Brain microvascular endothelial cell (primary cell): ENCODE data around the gene LRRC45.
"Not testable (repeated sequence)": the region's sequence is repeated elsewhere in the genome, so short reads cannot be mapped to it uniquely, and the experiment has no call there.

Experiments
- DNase-seq: peaks from one replicate; pipeline ENCODE4 v3.0.0-alpha.2; 2020
- H3K27ac ChIP-seq: fragments of 250-450 bp; sonication (Bioruptor Pico); 2 replicates; pipeline ENCODE4 v1.5.1; 2020; ENCODE audit warnings: mild to moderate bottlenecking, moderate library complexity
- H3K27me3 ChIP-seq: fragments of 250-450 bp; sonication (Bioruptor Pico); replicated peaks from 2 replicates; pipeline ENCODE4 v1.5.1; 2020; ENCODE audit warnings: mild to moderate bottlenecking
- H3K36me3 ChIP-seq: fragments of 250-450 bp; sonication (Bioruptor Pico); replicated peaks from 2 replicates; pipeline ENCODE4 v1.5.1; 2020; ENCODE audit warnings: mild to moderate bottlenecking
- H3K4me3 ChIP-seq: 2 replicates; pipeline ENCODE4 v1.5.1; 2011; ENCODE audit warnings: low read depth, mild to moderate bottlenecking, control low read depth, low read length, moderate library complexity
- CTCF ChIP-seq: IDR thresholded peaks from 2 replicates; pipeline ENCODE4 v1.5.1; 2011; ENCODE audit warnings: low read depth, mild to moderate bottlenecking, moderate library complexity, low read length, control low read depth, inconsistent platforms; ENCODE audit errors: missing control alignments
- in situ Hi-C: cut with HindIII; loops from 2 replicates; pipeline ENCODE4 v1.10.0; 2017; ENCODE audit warnings: low sequenced_read_pairs, low pct_ligation_motif_present

Gene LRRC45

GRCh38 chr17:82035488-82035887 lies 12.4 kb downstream of the LRRC45 start:
- H3K27ac ChIP-seq = no peak overlapping the region
- DNase-seq = no peak

GRCh38 chr17:82035956-82036633 lies 13.0 kb downstream of the LRRC45 start:
- in situ Hi-C loops = loop anchor here (10.0 kb wide), 1 partner anchor 61 kb away; the partner anchor contains the start of gene ASPSCR1
- H3K4me3 ChIP-seq = peak overlapping the region; percentile 67
- H3K36me3 ChIP-seq = no peaks in the 10 kb centered on the region
- no peak for DNase-seq
- no peak for TF ChIP-seq CTCF
- no peaks in the 10 kb centered on the region for H3K27me3 ChIP-seq
- H3K27ac ChIP-seq = no peak overlapping the region

More at GRCh38 chr17:82035488-82035887, 12.4 kb downstream of the LRRC45 start:
- TF ChIP-seq CTCF = no peak
- no peak overlapping the region for H3K4me3 ChIP-seq
- no peaks in the 10 kb centered on the region for H3K27me3 ChIP-seq
- in situ Hi-C loops = loop anchor here (10.0 kb wide), 1 partner anchor 61 kb away; the partner anchor contains the start of gene ASPSCR1
- no peaks in the 10 kb centered on the region for H3K36me3 ChIP-seq

- in situ Hi-C loops = loop anchor here (10.0 kb wide), 1 partner anchor 62 kb away; the partner anchor contains the start of gene ASPSCR1
- DNase-seq = no peak
- Histone ChIP-seq H3K36me3 (no peaks in the 10 kb centered on the region), H3K27me3 (no peaks in the 10 kb centered on the region), H3K27ac (no peak overlapping the region), H3K4me3 (peak overlapping the region; percentile 67)
- TF ChIP-seq CTCF = no peak
Measured at GRCh38 chr17:82036634-82037091, 13.6 kb downstream of the LRRC45 start.

- peak; percentile 94 for DNase-seq
- no peaks in the 10 kb centered on the region for H3K27me3 ChIP-seq
- TF ChIP-seq CTCF = peak; percentile 62
- in situ Hi-C loops = loop anchor here (10.0 kb wide), 1 partner anchor 62 kb away; the partner anchor contains the start of gene ASPSCR1
- H3K36me3 ChIP-seq = no peaks in the 10 kb centered on the region
- peak within 1 kb of the TSS; percentile 59 for H3K27ac ChIP-seq
- H3K4me3 ChIP-seq = peak within 1 kb of the TSS; percentile 67
Measured at GRCh38 chr17:82037092-82037888, 14.2 kb downstream of the LRRC45 start, which contains the start of gene DCXR. Gene DCXR, minus strand, starts transcription at chr17:82037697. Its CDS starts 15 bp downstream, at chr17:82037682.

GRCh38 chr17:82037889-82038195 lies 14.7 kb downstream of the LRRC45 start:
- no peak for DNase-seq
- Histone ChIP-seq H3K27ac (no peak overlapping the region), H3K4me3 (peak overlapping the region; percentile 41), H3K27me3 (no peaks in the 10 kb centered on the region), H3K36me3 (no peaks in the 10 kb centered on the region)
- in situ Hi-C loops = loop anchor here (10.0 kb wide), 1 partner anchor 63 kb away; the partner anchor contains the start of gene ASPSCR1
- TF ChIP-seq CTCF = no peak

GRCh38 chr17:82038796-82039409 lies 15.8 kb downstream of the LRRC45 start:
- not testable (repeated sequence) for H3K36me3 ChIP-seq, H3K27ac ChIP-seq, H3K4me3 ChIP-seq, DNase-seq, H3K27me3 ChIP-seq
- in situ Hi-C loops = loop anchor here (10.0 kb wide), 1 partner anchor 64 kb away; the partner anchor contains the start of gene ASPSCR1
